Neural crest cell (in vitro differentiated cells): ENCODE measurements around the gene GPR161. TPM values are rescaled to one million over a fixed set of nuclear protein-coding genes. Genes with fewer than 3 reads are reported as not detected.
"Not testable (repeated sequence)": the region's sequence is repeated elsewhere in the genome, so short reads cannot be mapped to it uniquely, and the experiment has no call there.

ENCODE experiments used
- DNase-seq: peaks from one replicate; pipeline ENCODE4 v3.0.0; 2021; ENCODE audit warnings: low read depth, mixed read lengths, low spot score
- H3K27ac Mint-ChIP-seq: one replicate; pipeline ENCODE4 v1.8.0; 2021; ENCODE audit warnings: mild to moderate bottlenecking, mixed read lengths; ENCODE audit not compliant: unreplicated experiment
- H3K27me3 Mint-ChIP-seq: 2 replicates; pipeline ENCODE4 v1.8.0; 2021; ENCODE audit warnings: low read depth, mild to moderate bottlenecking, mixed read lengths
- H3K36me3 Mint-ChIP-seq: 2 replicates; pipeline ENCODE4 v1.8.0; 2021; ENCODE audit warnings: low read depth, mild to moderate bottlenecking, mixed read lengths
- H3K4me1 Mint-ChIP-seq: 2 replicates; pipeline ENCODE4 v1.8.0; 2021; ENCODE audit warnings: mixed read lengths
- H3K4me3 Mint-ChIP-seq: one replicate; pipeline ENCODE4 v1.8.0; 2021; ENCODE audit warnings: mild to moderate bottlenecking, mixed read lengths
- H3K9me3 Mint-ChIP-seq: 2 replicates; pipeline ENCODE4 v1.8.0; 2021; ENCODE audit warnings: mixed read lengths
- CTCF ChIP-seq: fragments of 200-600 bp; sonication (generic); conservative IDR thresholded peaks from 2 replicates; pipeline ENCODE4 v1.5.0; 2021; ENCODE audit warnings: antibody characterized with exemption, mild to moderate bottlenecking
- total RNA-seq: library from RNA; stranded (reverse); gene quantifications from 2 replicates; pipeline ENCODE4 v1.2.1, GENCODE V29; 2021

The GPR161 gene
- total RNA-seq, 1 donor from 2014 or later = 47.7 TPM

GRCh38 chr1:168079761-168080160 lies 57.0 kb downstream of the GPR161 start:
- no peak overlapping the region for H3K27ac Mint-ChIP-seq
- no peak for TF ChIP-seq CTCF
- no peaks in the 10 kb centered on the region for H3K9me3 Mint-ChIP-seq
- H3K27me3 Mint-ChIP-seq = no peaks in the 10 kb centered on the region
- peaks cover 4% of the 10 kb centered on the region for H3K4me1 Mint-ChIP-seq
- no peak overlapping the region for H3K4me3 Mint-ChIP-seq
- no peak for DNase-seq
- H3K36me3 Mint-ChIP-seq = peaks cover 8% of the 10 kb centered on the region

- no peaks in the 10 kb centered on the region for H3K27me3 Mint-ChIP-seq
- H3K36me3 Mint-ChIP-seq = peaks cover 12% of the 10 kb centered on the region
- DNase-seq = no peak
- H3K9me3 Mint-ChIP-seq = no peaks in the 10 kb centered on the region
- no peaks in the 10 kb centered on the region for H3K4me1 Mint-ChIP-seq
- TF ChIP-seq CTCF = no peak
- no peak overlapping the region for H3K27ac Mint-ChIP-seq
- H3K4me3 Mint-ChIP-seq = no peak overlapping the region
Observed at GRCh38 chr1:168069384-168069783, 67.3 kb downstream of the GPR161 start.

- no peaks in the 10 kb centered on the region for H3K9me3 Mint-ChIP-seq
- no peak for TF ChIP-seq CTCF
- H3K4me3 Mint-ChIP-seq = no peak overlapping the region
- DNase-seq = no peak
- H3K4me1 Mint-ChIP-seq = no peaks in the 10 kb centered on the region
- peaks cover 7% of the 10 kb centered on the region for H3K36me3 Mint-ChIP-seq
- no peaks in the 10 kb centered on the region for H3K27me3 Mint-ChIP-seq
- no peak overlapping the region for H3K27ac Mint-ChIP-seq
Observed at GRCh38 chr1:168065506-168065905, 71.2 kb downstream of the GPR161 start.

GRCh38 chr1:168064216-168064615 lies 72.5 kb downstream of the GPR161 start:
- no peak for TF ChIP-seq CTCF
- H3K4me3 Mint-ChIP-seq = no peak overlapping the region
- no peaks in the 10 kb centered on the region for H3K4me1 Mint-ChIP-seq
- H3K27ac Mint-ChIP-seq = no peak overlapping the region
- peaks cover 7% of the 10 kb centered on the region for H3K36me3 Mint-ChIP-seq
- DNase-seq = no peak
- no peaks in the 10 kb centered on the region for H3K27me3 Mint-ChIP-seq
- no peaks in the 10 kb centered on the region for H3K9me3 Mint-ChIP-seq

- no peaks in the 10 kb centered on the region for H3K4me1 Mint-ChIP-seq
- no peaks in the 10 kb centered on the region for H3K27me3 Mint-ChIP-seq
- no peak for TF ChIP-seq CTCF
Observed at GRCh38 chr1:168057921-168058320, 78.8 kb downstream of the GPR161 start.

GRCh38 chr1:168057355-168057754 lies 79.4 kb downstream of the GPR161 start:
- H3K36me3 Mint-ChIP-seq = peaks cover 3% of the 10 kb centered on the region
- TF ChIP-seq CTCF = no peak
- DNase-seq = no peak
- no peaks in the 10 kb centered on the region for H3K27me3 Mint-ChIP-seq
- no peaks in the 10 kb centered on the region for H3K4me1 Mint-ChIP-seq
- H3K4me3 Mint-ChIP-seq = no peak overlapping the region
- no peak overlapping the region for H3K27ac Mint-ChIP-seq
- no peaks in the 10 kb centered on the region for H3K9me3 Mint-ChIP-seq

More at GRCh38 chr1:168057921-168058320, 78.8 kb downstream of the GPR161 start:
- Mint-ChIP-seq H3K4me3 (no peak overlapping the region), H3K27ac (no peak overlapping the region), H3K9me3 (no peaks in the 10 kb centered on the region), H3K36me3 (peaks cover 3% of the 10 kb centered on the region)
- DNase-seq = no peak

GRCh38 chr1:168056152-168056551 lies 80.6 kb downstream of the GPR161 start:
- H3K27me3 Mint-ChIP-seq, H3K36me3 Mint-ChIP-seq, H3K4me1 Mint-ChIP-seq, H3K4me3 Mint-ChIP-seq, H3K27ac Mint-ChIP-seq, DNase-seq, H3K9me3 Mint-ChIP-seq: not testable (repeated sequence)
